Measurements from ENCODE around the gene KCNIP3. TPM values are rescaled to one million over a fixed set of nuclear protein-coding genes. Genes with fewer than 3 reads are reported as not detected.

The KCNIP3 gene
- total RNA-seq, 4 donors from 2014 or later, result 2.3 to 28.0 (median 12.7) TPM

DNA sequence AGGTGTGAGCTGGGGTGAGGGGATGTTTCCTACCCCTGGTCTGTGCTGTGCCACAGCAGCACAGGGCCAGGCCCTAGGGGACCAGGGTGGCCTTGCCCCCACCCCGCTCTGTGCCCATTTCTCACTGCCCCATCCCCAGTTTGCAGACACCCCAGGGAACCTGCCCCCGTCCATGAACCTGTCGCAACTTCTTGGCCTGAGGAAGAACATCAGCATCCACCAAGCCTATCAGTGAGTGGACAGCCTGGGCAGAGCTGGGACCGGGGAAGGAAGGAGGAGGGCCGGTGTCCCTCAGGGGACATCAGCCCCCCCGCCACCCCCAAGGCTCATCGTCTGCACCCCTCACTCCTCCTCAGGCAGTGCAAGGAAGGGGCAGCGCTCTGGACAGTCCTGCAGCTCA is 15.4 kb upstream of the KCNIP3 start:
- TF ChIP-seq CTCF (IDR thresholded peaks at IDR 0.05; ENCODE audit: low read depth), result no peak

DNA sequence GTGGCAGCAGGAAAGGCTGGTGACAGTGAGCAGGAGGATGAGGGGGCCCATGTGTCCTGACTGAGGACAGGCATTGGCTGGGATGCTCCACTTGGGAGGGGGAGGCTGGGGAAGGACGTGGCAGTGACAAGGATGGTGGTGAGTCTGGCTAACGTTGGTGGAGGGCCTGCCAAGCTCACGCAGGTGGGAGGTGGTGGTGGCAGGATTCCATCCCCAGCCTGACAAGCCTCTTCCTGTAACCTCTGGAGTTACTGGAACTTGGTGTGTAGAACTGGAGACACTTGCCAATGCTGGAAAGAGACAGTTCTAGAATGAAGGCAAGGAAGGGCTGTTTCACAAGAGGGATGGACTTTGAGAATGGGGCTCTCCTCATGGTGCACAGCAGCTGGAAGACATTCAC is 14.7 kb upstream of the KCNIP3 start:
- no peak for TF ChIP-seq CTCF (IDR thresholded peaks at IDR 0.05; ENCODE audit: low read depth)

DNA sequence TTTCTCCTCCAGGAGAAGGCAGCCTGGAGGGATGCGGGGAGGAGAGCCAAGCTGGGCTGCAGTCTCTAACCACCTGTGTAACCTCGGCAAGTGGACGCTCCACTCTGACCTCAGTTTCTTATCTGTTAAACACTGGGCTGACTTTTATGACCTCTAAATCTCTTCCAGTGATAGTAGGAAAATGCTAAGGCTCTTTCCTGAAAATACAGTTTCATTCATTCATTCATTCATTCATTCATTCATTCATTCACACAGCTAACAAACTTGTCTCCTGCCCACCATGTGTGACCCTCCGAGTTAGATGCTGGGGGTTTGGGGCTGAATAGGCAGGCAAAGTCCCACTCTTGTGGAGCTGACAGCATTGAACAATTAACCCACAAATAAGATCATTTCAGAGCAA is 13.6 kb upstream of the KCNIP3 start:
- no peak for TF ChIP-seq CTCF (IDR thresholded peaks at IDR 0.05; ENCODE audit: low read depth)

- TF ChIP-seq CTCF (IDR thresholded peaks at IDR 0.05; ENCODE audit: low read depth), result no peak
Measured at GRCh38 chr2:95284886-95285541, 12.1 kb upstream of the KCNIP3 start.

- TF ChIP-seq CTCF (IDR thresholded peaks at IDR 0.05; ENCODE audit: low read depth), result no peak
Measured at GRCh38 chr2:95285542-95285932, 11.6 kb upstream of the KCNIP3 start.

DNA sequence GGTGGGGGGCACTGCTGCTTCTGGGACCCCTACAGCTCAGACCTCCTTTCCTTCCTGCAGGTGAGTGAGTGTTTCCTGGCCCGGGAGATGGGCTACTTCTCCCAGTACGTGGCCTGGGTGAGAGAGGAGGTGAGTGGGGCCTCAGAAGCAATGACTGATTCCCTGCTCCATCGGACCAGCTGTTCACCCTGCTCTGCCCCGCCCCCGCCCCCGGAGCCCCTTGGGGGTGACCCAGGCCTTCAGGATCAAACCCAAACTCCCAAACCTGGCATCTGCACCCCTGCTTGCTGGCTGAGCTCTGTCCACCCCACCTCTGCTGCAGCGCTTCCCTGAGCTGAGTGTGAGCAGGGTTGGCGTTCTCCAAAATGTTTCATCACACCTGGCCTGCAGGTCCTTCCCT is 9.8 kb upstream of the KCNIP3 start:
- TF ChIP-seq CTCF (IDR thresholded peaks at IDR 0.05; ENCODE audit: low read depth), result no peak

DNA sequence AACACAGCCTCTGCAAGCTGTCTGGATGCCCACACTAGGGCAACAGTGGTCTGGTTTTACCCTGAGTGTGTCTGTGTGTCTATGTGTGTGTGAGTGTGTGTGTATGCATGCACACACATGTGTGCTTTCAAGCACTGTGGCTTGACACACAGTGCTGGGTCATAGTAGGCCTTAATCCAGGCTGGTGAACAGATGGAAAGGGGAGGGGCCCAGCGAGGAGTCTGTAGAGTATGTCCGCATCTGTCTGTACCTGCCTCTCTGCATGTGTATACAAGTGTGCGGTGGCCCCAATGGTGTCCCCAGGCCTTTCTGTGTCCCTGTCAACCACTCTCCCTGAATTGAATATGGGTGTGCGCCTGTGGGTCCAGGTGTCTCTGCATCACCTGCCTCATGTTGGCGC is 9.3 kb upstream of the KCNIP3 start:
- no peak for TF ChIP-seq CTCF (IDR thresholded peaks at IDR 0.05; ENCODE audit: low read depth)

All from subcutaneous adipose tissue (tissue), 4 donors.